HG02840 (cell line): ENCODE data around the gene ARHGEF37.
"Not testable (repeated sequence)": the region's sequence is repeated elsewhere in the genome, so short reads cannot be mapped to it uniquely, and the experiment has no call there.

Source experiments
- ATAC-seq: cut with Tn5 transposase; IDR thresholded peaks from one replicate; pipeline ENCODE4 v1.9.1; 2021; ENCODE audit warnings: mild to moderate bottlenecking, moderate library complexity, moderate number of reproducible peaks; ENCODE audit not compliant: unreplicated experiment, low FRiP score

Gene ARHGEF37, protein sequence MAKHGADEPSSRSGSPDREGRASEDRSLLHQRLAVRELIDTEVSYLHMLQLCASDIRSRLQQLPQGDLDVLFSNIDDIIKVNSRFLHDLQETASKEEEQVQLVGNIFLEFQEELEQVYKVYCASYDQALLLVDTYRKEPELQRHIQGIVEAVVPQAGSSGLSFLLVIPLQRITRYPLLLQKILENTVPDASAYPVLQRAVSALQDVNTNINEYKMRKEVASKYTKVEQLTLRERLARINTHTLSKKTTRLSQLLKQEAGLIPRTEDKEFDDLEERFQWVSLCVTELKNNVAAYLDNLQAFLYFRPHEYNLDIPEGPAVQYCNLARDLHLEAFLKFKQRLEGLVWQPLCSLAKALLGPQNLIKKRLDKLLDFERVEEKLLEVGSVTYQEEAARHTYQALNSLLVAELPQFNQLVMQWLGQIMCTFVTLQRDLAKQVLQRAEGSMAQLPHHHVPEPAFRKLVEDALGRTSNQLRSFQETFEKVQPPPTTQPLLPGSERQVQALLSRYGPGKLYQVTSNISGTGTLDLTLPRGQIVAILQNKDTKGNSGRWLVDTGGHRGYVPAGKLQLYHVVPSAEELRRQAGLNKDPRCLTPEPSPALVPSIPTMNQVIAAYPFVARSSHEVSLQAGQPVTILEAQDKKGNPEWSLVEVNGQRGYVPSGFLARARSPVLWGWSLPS

GRCh38 chr5:149581192-149581861 is at the start of gene ARHGEF37:
ARHGEF37 (plus strand) TSS chr5:149581498; CDS start chr5:149597770, 16,272 bp downstream.
- no peak for ATAC-seq

GRCh38 chr5:149532413-149532812 is 48.9 kb upstream of the ARHGEF37 start:
- no peak for ATAC-seq

GRCh38 chr5:149535787-149536186 is 45.5 kb upstream of the ARHGEF37 start:
- not testable (repeated sequence) for ATAC-seq

DNA sequence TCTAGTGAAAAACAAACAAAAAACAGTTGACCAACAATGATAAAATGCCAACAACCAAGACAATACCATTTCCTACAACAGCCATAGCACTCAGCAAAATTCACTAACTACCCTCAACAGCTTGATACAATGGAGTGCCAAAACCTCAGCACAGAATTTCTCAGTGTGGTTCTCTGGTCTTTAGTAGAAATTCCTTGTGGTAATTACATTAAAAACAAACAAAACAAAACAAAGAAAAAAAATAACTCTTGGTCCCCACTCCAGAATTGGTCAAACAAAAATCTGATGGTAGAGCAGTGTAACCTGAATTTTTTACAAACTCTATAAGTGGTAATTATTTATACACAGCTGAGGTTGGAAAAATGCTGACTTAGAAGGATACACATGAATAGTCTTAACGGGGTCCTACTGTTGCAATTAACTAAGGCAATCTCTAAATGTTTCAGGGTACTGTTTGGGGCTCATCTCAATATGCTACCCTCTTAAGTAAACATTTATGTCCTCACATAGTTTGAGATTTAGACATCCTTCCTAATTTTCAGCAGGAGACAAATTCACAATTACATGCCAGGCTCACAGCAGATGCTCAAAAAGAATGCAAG is 43.8 kb upstream of the ARHGEF37 start:
- ATAC-seq: no peak

GRCh38 chr5:149540089-149540488 is 41.2 kb upstream of the ARHGEF37 start:
- no peak for ATAC-seq

DNA sequence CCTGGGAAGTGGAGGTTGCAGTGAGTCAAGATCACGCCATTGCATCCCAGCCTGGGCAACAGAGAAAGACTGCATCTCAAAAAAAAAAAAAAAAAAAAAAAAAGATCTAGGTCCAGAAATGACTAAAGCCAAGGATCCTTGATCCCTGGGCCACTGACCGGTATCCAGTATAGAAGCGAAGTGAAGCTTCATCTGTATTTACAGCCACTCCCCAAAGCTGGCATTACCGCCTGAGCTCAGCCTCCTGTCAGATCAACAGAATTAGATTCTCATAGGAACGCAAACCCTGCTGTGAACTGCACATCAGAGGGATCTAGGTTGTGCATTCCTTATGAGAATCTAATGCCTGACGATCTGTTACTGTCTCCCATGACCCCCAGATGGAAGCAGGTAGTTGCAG is 39.4 kb upstream of the ARHGEF37 start:
- ATAC-seq: no peak

GRCh38 chr5:149543361-149544027 is 37.8 kb upstream of the ARHGEF37 start:
- ATAC-seq: no peak

DNA sequence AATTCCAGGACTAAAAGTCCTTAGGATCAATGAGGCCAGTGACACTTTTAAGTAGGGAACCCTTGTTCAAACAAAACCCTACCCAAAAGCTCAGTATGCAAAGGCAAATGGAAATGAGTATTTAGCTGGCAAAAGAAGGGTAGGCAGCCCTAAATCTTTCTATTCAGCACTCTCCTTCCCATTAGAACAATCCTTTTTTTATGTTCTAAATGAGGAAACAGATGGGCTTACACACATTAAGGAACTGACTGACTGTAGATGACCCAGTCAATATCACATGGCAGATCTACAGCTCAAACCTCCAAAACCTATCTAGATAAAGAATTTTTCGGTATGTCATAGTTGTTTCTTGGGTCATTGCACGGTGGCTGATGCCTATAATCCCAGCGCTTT is 37.3 kb upstream of the ARHGEF37 start:
- ATAC-seq: no peak

DNA sequence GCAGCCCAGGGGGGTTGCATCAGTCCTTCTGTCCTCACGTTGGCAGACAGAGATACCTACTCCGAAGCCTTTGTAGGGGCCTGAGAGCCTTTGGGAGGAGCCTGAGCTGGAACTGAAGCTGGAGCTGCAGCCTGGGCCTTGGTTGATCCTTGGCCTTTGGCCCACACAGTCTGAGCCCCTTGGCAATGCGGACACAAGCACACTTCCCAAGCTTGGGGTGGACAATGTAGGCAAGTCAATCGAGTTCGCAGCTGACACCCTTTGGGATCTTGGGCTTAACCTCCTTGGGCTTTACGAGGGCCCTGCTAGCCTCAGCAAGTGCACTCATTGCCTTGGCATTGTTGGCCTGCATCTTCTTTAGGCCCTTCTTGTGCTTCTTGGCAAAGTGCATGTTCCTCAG is 36.0 kb upstream of the ARHGEF37 start:
- ATAC-seq: no peak

- no peak for ATAC-seq
Observed at GRCh38 chr5:149546974-149547373, 34.3 kb upstream of the ARHGEF37 start.

DNA sequence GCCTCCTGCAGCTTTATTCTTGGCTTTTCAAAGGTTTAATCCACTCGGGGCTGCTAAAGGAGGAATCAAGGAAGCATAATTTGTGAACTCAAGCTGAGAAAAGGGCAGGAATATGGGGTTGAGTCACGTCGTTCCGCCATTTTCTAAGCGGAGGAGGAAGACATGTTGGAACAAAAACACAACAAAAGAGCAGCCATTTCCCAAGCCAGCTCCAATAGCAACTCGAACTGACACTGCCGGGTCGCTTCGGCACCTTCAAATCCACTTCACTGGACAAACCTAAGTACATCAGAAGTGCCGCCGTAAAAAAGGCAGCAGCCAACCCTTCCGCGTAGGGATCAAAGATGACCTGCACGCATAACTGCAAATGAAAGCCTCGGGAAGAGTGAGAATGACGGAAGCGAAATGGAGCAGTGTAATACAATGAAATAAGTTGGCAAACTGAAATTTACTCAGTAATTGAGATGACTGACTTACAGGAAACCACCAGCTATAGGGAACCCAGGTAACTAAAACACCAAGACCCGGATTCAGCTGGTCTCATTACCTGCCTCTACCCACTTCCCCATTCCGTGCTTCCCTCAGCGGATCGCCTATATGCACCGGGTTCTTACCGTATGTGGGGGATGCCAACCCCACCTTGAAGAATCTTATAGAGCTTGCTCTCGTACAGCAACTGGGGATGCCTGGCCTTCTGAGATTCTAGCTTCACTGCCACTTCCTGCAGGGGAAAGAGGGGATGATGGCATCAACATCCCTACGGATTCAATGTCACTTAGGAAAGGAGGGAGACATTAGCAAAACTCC is 31.6 kb upstream of the ARHGEF37 start:
- no peak for ATAC-seq

GRCh38 chr5:149550268-149550583 is 31.1 kb upstream of the ARHGEF37 start:
- no peak for ATAC-seq

DNA sequence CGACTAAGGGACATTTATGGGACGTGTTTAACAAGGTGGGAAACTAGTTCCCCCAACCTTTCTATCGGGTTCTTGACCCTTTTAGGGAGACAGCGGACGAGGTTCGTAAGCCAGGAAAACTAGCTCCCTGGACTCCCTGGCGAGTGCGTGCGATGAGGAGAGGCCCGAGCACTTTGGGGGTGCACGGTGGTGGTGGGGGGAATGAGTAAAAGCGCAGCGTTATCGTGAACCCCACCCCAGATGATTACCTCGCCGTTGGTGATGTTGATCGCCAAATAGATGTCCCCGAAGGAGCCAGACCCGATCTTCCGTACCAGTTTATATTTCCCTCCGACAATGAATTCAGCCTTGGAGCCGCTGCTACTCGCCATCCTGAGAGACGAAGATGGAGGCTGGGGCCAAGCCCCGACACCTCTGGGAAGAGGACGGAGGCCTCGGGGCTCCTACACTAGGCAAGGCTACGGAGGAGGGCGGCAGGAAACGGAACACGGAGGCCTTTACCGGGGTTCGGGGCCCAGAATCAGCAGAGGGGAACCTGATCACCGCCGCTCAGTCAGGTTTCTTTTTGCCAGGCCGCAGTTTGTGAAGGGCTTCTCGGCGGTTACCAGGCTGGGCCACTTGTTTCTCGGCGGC is 30.6 kb upstream of the ARHGEF37 start:
- peak; percentile 1 for ATAC-seq

DNA sequence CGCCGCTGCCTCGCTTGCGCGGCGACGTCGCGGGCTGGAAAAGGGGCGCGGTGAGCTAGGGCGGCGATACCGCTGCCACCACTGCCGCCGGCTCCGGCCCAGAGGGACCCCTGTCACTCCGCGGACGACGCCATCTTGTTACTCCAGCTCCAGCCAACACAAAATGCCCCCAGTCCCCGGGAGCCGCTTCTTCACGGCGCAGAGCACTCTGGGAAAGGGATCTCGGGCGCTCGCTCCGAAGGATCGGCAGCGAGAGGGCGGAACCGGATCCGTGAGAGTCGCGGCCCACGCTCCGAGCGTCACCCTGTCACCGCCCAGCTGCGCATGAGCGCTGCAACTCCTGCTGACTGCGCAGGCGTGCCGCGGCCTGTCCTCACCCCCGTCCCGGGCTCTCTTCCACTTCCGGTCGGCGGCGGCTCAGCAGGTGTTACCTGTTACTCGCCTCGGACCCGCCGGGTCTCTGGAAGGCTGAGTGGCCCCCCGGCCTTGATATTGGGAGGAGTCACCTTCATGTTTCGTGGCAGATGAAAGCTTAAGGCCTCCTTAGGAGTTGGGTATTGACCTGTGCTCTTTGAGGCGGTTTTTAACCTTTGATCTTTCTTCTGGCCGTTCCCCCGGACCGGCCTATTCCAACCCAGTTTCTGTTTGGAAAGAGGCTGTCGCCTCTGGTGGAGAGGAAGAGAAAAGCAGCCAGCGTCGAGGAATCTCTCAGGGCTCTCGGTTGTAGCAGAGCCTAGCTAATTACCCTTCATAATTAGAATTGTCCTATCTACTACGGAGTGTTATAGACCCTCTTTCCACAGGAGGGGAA is 29.9 kb upstream of the ARHGEF37 start, which contains the start of gene CSNK1A1:
TSS of gene CSNK1A1 (minus strand) at position 213 of the 811 bp plus-strand sequence. CDS start 475 bp downstream, outside the sequence.
- ATAC-seq: peak; percentile 90

DNA sequence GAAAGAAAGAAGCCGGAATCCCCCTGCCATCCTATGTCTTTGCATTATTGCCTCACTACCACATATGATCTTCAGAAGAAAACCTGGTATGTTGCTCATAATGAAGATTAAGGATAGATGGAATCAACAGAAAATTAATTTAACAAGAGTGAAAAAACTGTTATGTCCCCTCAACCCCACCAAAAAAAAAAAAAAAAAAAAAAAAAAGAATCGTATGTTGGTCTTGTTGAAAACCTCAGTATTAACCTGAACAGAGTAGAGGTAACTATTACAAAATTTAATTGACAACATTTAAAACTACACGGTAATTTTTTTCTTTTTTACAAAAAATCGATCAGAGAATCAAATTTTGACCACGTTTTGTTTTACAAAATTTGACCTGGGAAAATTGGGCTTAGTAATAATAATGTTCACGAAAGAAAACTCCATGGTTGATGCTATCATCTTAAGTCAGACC is 29.2 kb upstream of the ARHGEF37 start:
- ATAC-seq: no peak

GRCh38 chr5:149552553-149553160 is 28.6 kb upstream of the ARHGEF37 start:
- ATAC-seq: no peak

DNA sequence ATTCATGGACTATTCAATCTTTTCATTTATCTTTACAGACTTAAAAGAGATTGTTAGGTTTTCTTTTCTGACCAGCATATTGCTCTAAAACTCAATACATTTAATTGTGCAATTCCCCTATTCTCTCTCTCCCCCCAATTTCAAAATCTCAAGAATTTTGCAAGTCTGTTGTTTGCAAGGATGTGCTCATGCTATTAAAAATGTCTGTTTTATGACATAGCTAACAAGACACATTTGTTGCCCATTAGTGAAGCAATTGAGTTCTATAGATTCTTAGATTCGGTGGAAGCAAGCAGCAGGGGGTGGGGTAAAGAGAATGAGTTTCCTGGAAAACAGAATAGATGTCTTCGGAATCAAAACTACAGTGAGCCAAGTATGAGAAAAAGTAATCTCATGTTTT is 21.6 kb upstream of the ARHGEF37 start:
- no peak for ATAC-seq

DNA sequence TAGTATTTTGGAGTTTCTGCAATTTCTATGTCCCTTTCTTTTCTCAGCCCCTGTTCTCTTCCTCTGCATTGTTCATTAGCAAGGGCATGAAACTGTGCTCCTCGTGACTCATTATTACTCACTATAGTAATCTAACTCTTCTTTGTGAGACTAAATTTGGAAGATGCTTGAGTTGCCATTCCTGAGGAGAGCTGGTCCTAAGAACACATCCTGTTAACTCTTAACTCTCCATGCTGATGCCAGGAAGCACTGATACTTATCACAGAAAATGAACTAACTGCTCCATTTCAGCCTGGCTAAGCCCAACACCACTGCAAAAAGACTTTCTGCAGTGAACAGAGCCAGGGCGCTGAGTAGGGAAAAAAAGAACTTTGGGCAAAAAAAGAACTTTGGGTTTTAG is 19.4 kb upstream of the ARHGEF37 start:
- no peak for ATAC-seq
